GM23248 (cell line): ENCODE data around the gene CNTN1. TPM values are rescaled to one million over a fixed set of nuclear protein-coding genes. Genes with fewer than 3 reads are reported as not detected.

Experiments used
- DNase-seq: peaks from one replicate; pipeline ENCODE4 v3.0.0-alpha.2; 2015
- H2AFZ ChIP-seq: fragments of 200-600 bp; sonication (generic); 2 replicates; pipeline ENCODE4 v1.6.1; 2016; ENCODE audit warnings: antibody characterized with exemption
- H3F3A ChIP-seq: fragments of 200-600 bp; sonication (generic); 2 replicates; pipeline ENCODE4 v1.6.1; 2016; ENCODE audit warnings: mild to moderate bottlenecking, antibody characterized with exemption, mixed run types; ENCODE audit not compliant: insufficient read depth
- H3K27ac ChIP-seq: fragments of 200-600 bp; sonication (generic); 2 replicates; pipeline ENCODE4 v1.5.1; 2016; ENCODE audit warnings: mild to moderate bottlenecking
- H3K27me3 ChIP-seq: fragments of 200-600 bp; sonication (generic); replicated peaks from 2 replicates; pipeline ENCODE4 v1.6.1; 2016; ENCODE audit warnings: mild to moderate bottlenecking; ENCODE audit not compliant: insufficient read depth
- H3K36me3 ChIP-seq: fragments of 200-600 bp; sonication (generic); 2 replicates; pipeline ENCODE4 v1.6.1; 2016; ENCODE audit warnings: low read depth, mild to moderate bottlenecking
- H3K4me1 ChIP-seq: fragments of 200-600 bp; sonication (generic); 2 replicates; pipeline ENCODE4 v1.6.1; 2016; ENCODE audit warnings: mild to moderate bottlenecking; ENCODE audit not compliant: insufficient read depth
- H3K4me2 ChIP-seq: fragments of 200-600 bp; sonication (generic); one replicate; pipeline ENCODE4 v1.6.1; 2016; ENCODE audit warnings: mild to moderate bottlenecking; ENCODE audit not compliant: unreplicated experiment
- H3K4me3 ChIP-seq: fragments of 200-600 bp; sonication (generic); 2 replicates; pipeline ENCODE4 v1.5.1; 2016; ENCODE audit warnings: mild to moderate bottlenecking
- H3K79me2 ChIP-seq: fragments of 200-600 bp; sonication (generic); 2 replicates; pipeline ENCODE4 v1.6.1; 2016; ENCODE audit warnings: mild to moderate bottlenecking; ENCODE audit not compliant: insufficient read depth
- H3K9ac ChIP-seq: fragments of 200-600 bp; sonication (generic); 2 replicates; pipeline ENCODE4 v1.6.1; 2016; ENCODE audit warnings: mild to moderate bottlenecking
- H3K9me2 ChIP-seq: fragments of 200-600 bp; sonication (generic); 2 replicates; pipeline ENCODE4 v1.6.1; 2016; ENCODE audit warnings: mixed run types, mild to moderate bottlenecking, moderate library complexity; ENCODE audit not compliant: insufficient read depth
- H3K9me3 ChIP-seq: fragments of 200-600 bp; sonication (generic); one replicate; pipeline ENCODE4 v1.6.1; 2017; ENCODE audit warnings: low read depth
- H4K20me1 ChIP-seq: fragments of 200-600 bp; sonication (generic); 2 replicates; pipeline ENCODE4 v1.6.0; 2016; ENCODE audit not compliant: insufficient read depth
- EZH2 ChIP-seq: fragments of 200-600 bp; sonication (generic); IDR thresholded peaks from 2 replicates; pipeline ENCODE4 v1.6.1; 2018; ENCODE audit warnings: antibody characterized with exemption, mild to moderate bottlenecking; ENCODE audit not compliant: insufficient read depth, poor library complexity, severe bottlenecking
- EZH2phosphoT487 ChIP-seq: fragments of 200-600 bp; sonication (generic); IDR thresholded peaks from 2 replicates; pipeline ENCODE4 v1.6.1; 2018; ENCODE audit warnings: antibody characterized with exemption, moderate library complexity, mild to moderate bottlenecking, low read depth; ENCODE audit not compliant: insufficient read depth
- WGBS, 2 experiments: methylation state at CpG; one replicate each; pipeline ENCODE4 v1.1.6; 2015 to 2017; ENCODE audit warnings: low lambda C conversion rate in 2 of 2, low coverage in 1 of 2; ENCODE audit errors: missing lambda C conversion rate in 2 of 2; 5-methylcytosine and 5-hydroxymethylcytosine counted together
- in situ Hi-C: fragments of 300-500 bp; cut with MboI; formaldehyde crosslinking; loops from 2 replicates; pipeline ENCODE4 v1.15.0; 2020
- polyA plus RNA-seq: library from polyadenylated mRNA; unstranded; fragments of >200 nt; fragmentation: Nextera tagmentation; extraction: Ambion mirVana; gene quantifications from 2 replicates; pipeline ENCODE4 v1.2.1, GENCODE V29; 2016
- total RNA-seq: library from RNA; depleted of rRNA; stranded (reverse); fragments of >200 nt; shearing (Covaris generic); gene quantifications from 2 replicates; pipeline ENCODE4 v1.2.3, GENCODE V29; 2014

CNTN1 gene
- total and polyA plus RNA-seq, 2 experiments from 2014 or later: 0.32 to 0.36 TPM

GRCh38 chr12:40999210-40999609 lies 307.0 kb downstream of the CNTN1 start:
- TF ChIP-seq EZH2phosphoT487: no peak
- Histone ChIP-seq H3K4me3 (no peak overlapping the region), H3K9me2 (no peaks in the 10 kb centered on the region), H3K9ac (no peak overlapping the region), H3K79me2 (no peaks in the 10 kb centered on the region), H3K4me1 (no peaks in the 10 kb centered on the region), H3K36me3 (no peaks in the 10 kb centered on the region), H3K27ac (no peak overlapping the region), H3K27me3 (no peaks in the 10 kb centered on the region), H3K4me2 (no peak overlapping the region), H4K20me1 (no peaks in the 10 kb centered on the region), H2AFZ (no peak overlapping the region), H3F3A (no peaks in the 10 kb centered on the region), H3K9me3 (no peaks in the 10 kb centered on the region)
- 27 to 43% methylated on average over 1 of the region's 1 CpG for WGBS, 2 experiments
- in situ Hi-C loops: no loop called here
- DNase-seq: no peak

DNA sequence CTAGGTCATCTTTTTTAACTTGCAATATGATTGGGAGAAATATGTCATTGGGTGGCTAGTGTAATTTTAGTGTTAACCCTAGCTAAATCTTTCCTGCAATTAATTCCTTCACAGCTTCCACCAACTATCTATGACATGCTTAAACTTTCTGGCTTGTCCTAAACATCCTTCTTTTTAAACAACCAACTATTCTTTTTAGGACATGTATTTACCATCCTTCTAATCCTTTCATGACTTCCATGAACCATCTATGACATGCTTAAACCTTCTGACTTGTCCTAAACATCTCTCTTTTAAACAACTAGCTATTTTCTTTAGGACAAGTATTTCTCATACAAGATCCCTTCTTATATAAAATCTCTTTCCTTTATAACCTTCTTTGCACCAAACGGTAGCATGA lies 316.2 kb downstream of the CNTN1 start:
- H3F3A ChIP-seq: no peaks in the 10 kb centered on the region
- TF ChIP-seq EZH2phosphoT487 (no peak), EZH2 (no peak)
- in situ Hi-C loops: no loop called here
- H2AFZ ChIP-seq: no peak overlapping the region
- no peaks in the 10 kb centered on the region for H3K4me1 ChIP-seq
- WGBS, 2 experiments: 34 to 36% methylated on average over 1 of the region's 1 CpG
- H3K79me2 ChIP-seq: no peaks in the 10 kb centered on the region
- no peak overlapping the region for H3K4me2 ChIP-seq
- H3K36me3 ChIP-seq: no peaks in the 10 kb centered on the region
- H4K20me1 ChIP-seq: no peaks in the 10 kb centered on the region
- H3K9ac ChIP-seq: no peak overlapping the region
- H3K4me3 ChIP-seq: no peak overlapping the region
- H3K9me3 ChIP-seq: no peaks in the 10 kb centered on the region
- no peak overlapping the region for H3K27ac ChIP-seq
- no peaks in the 10 kb centered on the region for H3K9me2 ChIP-seq
- DNase-seq: no peak
- H3K27me3 ChIP-seq: no peaks in the 10 kb centered on the region

DNA sequence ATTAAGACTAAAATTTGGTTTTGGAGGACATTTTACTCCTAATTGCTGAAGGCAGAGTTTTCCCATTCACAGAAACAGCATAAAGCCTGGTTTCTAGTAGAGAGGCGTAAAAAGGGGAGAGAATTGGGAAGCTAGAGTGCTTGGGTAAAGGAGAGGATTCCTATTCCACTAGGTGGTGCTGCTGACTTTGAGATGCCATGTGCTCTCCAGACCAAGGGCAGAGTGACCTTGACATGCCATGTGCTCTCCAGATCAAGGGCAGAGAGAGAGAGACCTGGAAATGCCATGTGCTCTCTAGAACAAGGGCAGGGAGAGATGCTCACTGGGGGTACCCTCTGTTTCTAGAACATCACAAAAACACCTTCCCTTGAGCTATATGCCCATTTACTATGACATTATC lies 319.7 kb downstream of the CNTN1 start:
- Histone ChIP-seq H3K27me3 (no peaks in the 10 kb centered on the region), H3K4me1 (no peaks in the 10 kb centered on the region), H3K9ac (no peak overlapping the region), H3K36me3 (no peaks in the 10 kb centered on the region), H3K27ac (no peak overlapping the region), H3K4me2 (no peak overlapping the region), H3F3A (no peaks in the 10 kb centered on the region), H3K9me3 (no peaks in the 10 kb centered on the region), H3K9me2 (no peaks in the 10 kb centered on the region), H3K79me2 (no peaks in the 10 kb centered on the region), H3K4me3 (no peak overlapping the region), H2AFZ (no peak overlapping the region), H4K20me1 (no peaks in the 10 kb centered on the region)
- no peak for DNase-seq
- in situ Hi-C loops: no loop called here
- TF ChIP-seq EZH2phosphoT487: no peak
- TF ChIP-seq EZH2: no peak
- 71 to 81% methylated on average over 1 of the region's 1 CpG for WGBS, 2 experiments

DNA sequence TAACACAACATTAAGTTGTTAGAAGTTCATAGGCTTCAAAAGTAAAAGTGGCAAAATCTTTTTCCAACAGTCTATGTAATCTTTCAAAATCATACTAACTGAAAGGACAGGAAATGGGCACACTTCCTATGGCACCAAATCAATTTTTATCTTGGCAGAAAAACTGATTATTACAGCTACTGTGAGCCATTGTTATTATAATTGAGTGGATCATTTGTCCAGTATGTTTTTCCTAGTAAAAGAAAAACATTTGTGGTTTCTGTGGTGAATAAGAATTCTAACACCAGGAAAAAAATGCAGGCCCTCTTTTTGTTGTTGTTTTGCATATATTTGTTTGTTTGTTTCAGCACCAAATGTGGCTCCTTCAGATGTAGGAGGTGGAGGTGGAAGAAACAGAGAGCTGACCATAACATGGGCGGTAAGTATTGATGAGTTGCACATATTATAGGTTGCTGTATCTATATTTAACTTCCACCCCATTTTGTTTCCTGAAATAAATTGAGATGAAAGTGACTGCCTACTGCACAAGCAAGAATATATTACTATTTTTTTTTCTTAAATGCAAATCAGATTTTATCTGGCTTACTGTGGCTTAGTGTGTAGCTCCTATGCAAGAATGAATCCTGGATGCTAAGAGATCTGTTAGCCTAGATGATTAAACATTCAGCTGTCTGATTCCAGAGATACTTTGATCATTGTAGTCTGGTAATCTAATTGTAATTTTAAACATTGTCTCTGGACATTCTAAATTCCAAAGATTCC lies 321.8 kb downstream of the CNTN1 start:
- no peaks in the 10 kb centered on the region for H3K27me3 ChIP-seq
- TF ChIP-seq EZH2phosphoT487: 0 out of 2 replicates have a peak, but pooled peaks have one; percentile 74
- TF ChIP-seq EZH2: no peak
- WGBS, 2 experiments: 43% methylated on average over 1 of the region's 1 CpG
- H4K20me1 ChIP-seq: no peaks in the 10 kb centered on the region
- no peaks in the 10 kb centered on the region for H3K79me2 ChIP-seq
- no peaks in the 10 kb centered on the region for H3K9me2 ChIP-seq
- no peak overlapping the region for H3K4me2 ChIP-seq
- H3K4me1 ChIP-seq: no peaks in the 10 kb centered on the region
- in situ Hi-C loops: no loop called here
- no peaks in the 10 kb centered on the region for H3F3A ChIP-seq
- no peak overlapping the region for H3K9ac ChIP-seq
- peak; percentile 17 for DNase-seq
- H2AFZ ChIP-seq: no peak overlapping the region
- no peak overlapping the region for H3K27ac ChIP-seq
- H3K4me3 ChIP-seq: no peak overlapping the region
- no peaks in the 10 kb centered on the region for H3K36me3 ChIP-seq
- no peaks in the 10 kb centered on the region for H3K9me3 ChIP-seq
